ENCODE data around the gene HSD3B7.

- TF ChIP-seq, protein P1, sequence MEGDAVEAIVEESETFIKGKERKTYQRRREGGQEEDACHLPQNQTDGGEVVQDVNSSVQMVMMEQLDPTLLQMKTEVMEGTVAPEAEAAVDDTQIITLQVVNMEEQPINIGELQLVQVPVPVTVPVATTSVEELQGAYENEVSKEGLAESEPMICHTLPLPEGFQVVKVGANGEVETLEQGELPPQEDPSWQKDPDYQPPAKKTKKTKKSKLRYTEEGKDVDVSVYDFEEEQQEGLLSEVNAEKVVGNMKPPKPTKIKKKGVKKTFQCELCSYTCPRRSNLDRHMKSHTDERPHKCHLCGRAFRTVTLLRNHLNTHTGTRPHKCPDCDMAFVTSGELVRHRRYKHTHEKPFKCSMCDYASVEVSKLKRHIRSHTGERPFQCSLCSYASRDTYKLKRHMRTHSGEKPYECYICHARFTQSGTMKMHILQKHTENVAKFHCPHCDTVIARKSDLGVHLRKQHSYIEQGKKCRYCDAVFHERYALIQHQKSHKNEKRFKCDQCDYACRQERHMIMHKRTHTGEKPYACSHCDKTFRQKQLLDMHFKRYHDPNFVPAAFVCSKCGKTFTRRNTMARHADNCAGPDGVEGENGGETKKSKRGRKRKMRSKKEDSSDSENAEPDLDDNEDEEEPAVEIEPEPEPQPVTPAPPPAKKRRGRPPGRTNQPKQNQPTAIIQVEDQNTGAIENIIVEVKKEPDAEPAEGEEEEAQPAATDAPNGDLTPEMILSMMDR (IDR thresholded peaks at IDR 0.05): no peak
- no peak for TF ChIP-seq POLR2A (IDR thresholded peaks at IDR 0.05)
These were observed 37.5 kb upstream of the HSD3B7 start for GRCh38 chr16:30947541-30947858.

All from suprapubic skin (tissue), 3 donors.